ENCODE data around the gene H6PD.

H6PD gene

DNA sequence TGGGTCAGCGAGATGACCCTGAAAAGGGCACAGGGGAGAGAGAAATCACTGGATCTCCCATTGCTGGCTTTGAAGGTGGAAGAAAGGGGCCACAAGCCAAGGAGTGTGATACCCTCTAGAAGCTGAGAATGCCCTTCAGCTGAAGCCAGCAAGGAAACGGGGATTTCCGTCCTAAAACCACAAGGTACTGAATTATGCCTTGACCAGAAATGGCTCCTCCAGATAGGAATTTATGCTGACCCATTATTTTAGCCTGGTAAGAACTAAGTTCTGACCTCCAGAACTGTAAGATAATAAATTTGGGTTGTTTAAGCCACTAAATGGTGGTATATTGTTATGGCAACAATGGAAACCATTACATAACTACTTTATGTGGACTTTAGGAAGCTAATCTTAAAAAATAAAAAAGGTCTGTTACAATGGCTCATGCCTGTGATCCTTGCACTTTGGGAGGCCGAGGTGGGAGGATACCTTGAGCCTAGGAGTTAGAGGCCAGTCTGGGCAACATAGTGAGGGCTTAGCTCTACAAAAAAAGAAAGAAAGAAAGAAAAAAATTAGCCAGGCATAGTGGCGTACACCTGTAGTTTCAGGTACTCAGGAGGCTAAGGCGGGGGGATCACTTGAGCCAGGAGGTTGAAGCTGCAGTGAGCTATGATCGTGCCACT is 3.6 kb upstream of the H6PD start:
- TF ChIP-seq ZNF266 (tag by site-specific recombination; IDR thresholded peaks at IDR 0.05; ENCODE audit: low read depth) (no peak), ZBTB7A (tag by site-specific recombination; IDR thresholded peaks at IDR 0.05; ENCODE audit: low read depth) (no peak), ZNF280D (tag by site-specific recombination; IDR thresholded peaks at IDR 0.05) (no peak), ZNF121 (tag by site-specific recombination; IDR thresholded peaks at IDR 0.05) (no peak), ZNF19 (tag by site-specific recombination; IDR thresholded peaks at IDR 0.05; ENCODE audit: low read depth) (no peak), ZNF354C (tag by site-specific recombination; IDR thresholded peaks at IDR 0.05; ENCODE audit: borderline replicate concordance, low read depth) (no peak), ZNF792 (tag by site-specific recombination; IDR thresholded peaks at IDR 0.05) (no peak), KLF7 (tag by site-specific recombination; IDR thresholded peaks at IDR 0.05; ENCODE audit: borderline replicate concordance) (no peak), EGR2 (tag by site-specific recombination; IDR thresholded peaks at IDR 0.05; ENCODE audit: low read depth) (no peak), ZBTB48 (tag by site-specific recombination; IDR thresholded peaks at IDR 0.05) (no peak), ZNF600 (tag by site-specific recombination; IDR thresholded peaks at IDR 0.05) (no peak), ZNF580 (tag by site-specific recombination; IDR thresholded peaks at IDR 0.05) (no peak), ZNF133 (tag by site-specific recombination; IDR thresholded peaks at IDR 0.05) (no peak), ZNF416 (tag by site-specific recombination; IDR thresholded peaks at IDR 0.05) (no peak), ZNF76 (tag by site-specific recombination; IDR thresholded peaks at IDR 0.05; ENCODE audit: borderline replicate concordance, low read depth) (no peak)
- TF ChIP-seq, protein P1, sequence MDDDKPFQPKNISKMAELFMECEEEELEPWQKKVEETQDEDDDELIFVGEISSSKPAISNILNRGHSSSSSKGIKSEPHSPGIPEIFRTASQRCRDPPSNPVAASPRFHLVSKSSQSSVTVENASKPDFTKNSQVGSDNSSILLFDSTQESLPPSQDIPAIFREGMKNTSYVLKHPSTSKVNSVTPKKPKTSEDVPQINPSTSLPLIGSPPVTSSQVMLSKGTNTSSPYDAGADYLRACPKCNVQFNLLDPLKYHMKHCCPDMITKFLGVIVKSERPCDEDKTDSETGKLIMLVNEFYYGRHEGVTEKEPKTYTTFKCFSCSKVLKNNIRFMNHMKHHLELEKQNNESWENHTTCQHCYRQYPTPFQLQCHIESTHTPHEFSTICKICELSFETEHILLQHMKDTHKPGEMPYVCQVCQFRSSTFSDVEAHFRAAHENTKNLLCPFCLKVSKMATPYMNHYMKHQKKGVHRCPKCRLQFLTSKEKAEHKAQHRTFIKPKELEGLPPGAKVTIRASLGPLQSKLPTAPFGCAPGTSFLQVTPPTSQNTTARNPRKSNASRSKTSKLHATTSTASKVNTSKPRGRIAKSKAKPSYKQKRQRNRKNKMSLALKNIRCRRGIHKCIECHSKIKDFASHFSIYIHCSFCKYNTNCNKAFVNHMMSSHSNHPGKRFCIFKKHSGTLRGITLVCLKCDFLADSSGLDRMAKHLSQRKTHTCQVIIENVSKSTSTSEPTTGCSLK (tag by site-specific recombination; IDR thresholded peaks at IDR 0.05), result no peak
- TF ChIP-seq, protein P2, sequence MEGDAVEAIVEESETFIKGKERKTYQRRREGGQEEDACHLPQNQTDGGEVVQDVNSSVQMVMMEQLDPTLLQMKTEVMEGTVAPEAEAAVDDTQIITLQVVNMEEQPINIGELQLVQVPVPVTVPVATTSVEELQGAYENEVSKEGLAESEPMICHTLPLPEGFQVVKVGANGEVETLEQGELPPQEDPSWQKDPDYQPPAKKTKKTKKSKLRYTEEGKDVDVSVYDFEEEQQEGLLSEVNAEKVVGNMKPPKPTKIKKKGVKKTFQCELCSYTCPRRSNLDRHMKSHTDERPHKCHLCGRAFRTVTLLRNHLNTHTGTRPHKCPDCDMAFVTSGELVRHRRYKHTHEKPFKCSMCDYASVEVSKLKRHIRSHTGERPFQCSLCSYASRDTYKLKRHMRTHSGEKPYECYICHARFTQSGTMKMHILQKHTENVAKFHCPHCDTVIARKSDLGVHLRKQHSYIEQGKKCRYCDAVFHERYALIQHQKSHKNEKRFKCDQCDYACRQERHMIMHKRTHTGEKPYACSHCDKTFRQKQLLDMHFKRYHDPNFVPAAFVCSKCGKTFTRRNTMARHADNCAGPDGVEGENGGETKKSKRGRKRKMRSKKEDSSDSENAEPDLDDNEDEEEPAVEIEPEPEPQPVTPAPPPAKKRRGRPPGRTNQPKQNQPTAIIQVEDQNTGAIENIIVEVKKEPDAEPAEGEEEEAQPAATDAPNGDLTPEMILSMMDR (tag by site-specific recombination; IDR thresholded peaks at IDR 0.05), result no peak
- TF ChIP-seq, protein P3, sequence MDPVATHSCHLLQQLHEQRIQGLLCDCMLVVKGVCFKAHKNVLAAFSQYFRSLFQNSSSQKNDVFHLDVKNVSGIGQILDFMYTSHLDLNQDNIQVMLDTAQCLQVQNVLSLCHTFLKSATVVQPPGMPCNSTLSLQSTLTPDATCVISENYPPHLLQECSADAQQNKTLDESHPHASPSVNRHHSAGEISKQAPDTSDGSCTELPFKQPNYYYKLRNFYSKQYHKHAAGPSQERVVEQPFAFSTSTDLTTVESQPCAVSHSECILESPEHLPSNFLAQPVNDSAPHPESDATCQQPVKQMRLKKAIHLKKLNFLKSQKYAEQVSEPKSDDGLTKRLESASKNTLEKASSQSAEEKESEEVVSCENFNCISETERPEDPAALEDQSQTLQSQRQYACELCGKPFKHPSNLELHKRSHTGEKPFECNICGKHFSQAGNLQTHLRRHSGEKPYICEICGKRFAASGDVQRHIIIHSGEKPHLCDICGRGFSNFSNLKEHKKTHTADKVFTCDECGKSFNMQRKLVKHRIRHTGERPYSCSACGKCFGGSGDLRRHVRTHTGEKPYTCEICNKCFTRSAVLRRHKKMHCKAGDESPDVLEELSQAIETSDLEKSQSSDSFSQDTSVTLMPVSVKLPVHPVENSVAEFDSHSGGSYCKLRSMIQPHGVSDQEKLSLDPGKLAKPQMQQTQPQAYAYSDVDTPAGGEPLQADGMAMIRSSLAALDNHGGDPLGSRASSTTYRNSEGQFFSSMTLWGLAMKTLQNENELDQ (tag by site-specific recombination; IDR thresholded peaks at IDR 0.05; ENCODE audit: low read depth), result no peak
- Histone ChIP-seq H3K4me1 (ENCODE audit: control insufficient read depth, insufficient read depth, low read length) (peaks cover 4% of the 10 kb centered on the region; the same call in 1 of the 2 replicates), H3K4me3 (ENCODE audit: low read depth, low read length) (no peak overlapping the region), H3K36me3 (ENCODE audit: control insufficient read depth in 2 of 2, insufficient read depth in 1 of 2, low read length in 2 of 2) (no peaks in the 10 kb centered on the region), H3K27ac (ENCODE audit: extremely low read depth, low read depth, low read length) (no peak overlapping the region), H3K9me3 (ENCODE audit: control insufficient read depth, insufficient read depth, low read depth, low read length) (no peaks in the 10 kb centered on the region)
- CTCF ChIA-PET, result interaction anchor here (0.6 to 1.1 kb wide), 6 partner anchors 29 to 584 kb away, joined by 3 to 5 read pairs (median 3); no protein-coding TSS in a partner anchor
- POLR2A ChIA-PET, result no interaction called here
